GM12872 (cell line): ENCODE results near the gene ASXL3.

Experiments
- CTCF ChIP-seq: IDR thresholded peaks from 3 replicates; pipeline ENCODE4 v1.5.1; 2011; ENCODE audit warnings: low read depth, mild to moderate bottlenecking, low read length, moderate library complexity; ENCODE audit not compliant: insufficient read depth

The ASXL3 gene

DNA sequence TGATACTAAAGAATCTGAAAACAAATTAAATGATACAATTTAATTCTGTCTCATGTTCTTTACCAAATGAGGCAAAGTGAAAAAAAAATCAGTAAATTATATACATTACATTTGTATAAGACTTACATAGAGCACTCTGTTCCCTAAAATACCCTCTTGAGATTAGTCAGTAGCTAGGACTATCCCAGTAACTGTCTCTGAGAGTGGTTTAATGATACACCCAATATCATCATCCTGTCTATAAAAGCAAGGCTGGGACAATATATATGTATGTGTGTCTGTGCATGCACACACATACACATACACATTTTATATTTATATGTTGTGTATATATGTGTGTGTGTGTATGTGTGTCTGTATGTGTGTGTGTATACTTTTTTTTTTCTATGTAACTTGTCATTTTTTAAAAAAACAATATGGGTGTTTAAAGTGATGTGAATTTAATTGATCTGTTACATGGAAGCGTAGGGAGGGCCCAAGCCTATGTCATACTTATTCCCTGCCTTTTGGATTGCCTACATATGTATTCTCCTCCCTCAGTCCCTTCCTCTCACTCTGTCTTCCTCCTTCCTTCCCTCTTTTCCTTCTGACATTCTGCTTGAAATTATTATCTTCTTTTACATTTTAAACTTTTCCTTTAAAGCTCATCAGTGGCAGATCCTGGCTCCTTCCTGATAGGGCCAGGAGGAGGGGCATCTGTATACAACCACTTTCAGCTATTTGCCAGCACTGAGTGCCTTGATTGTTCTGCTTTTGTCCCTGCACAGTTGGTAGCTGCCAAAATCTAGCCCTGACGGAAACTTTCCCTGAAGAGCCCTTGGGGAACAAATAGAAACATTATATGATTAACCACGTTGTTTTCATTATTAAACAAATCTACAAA is 6.8 kb downstream of the ASXL3 start:
- TF ChIP-seq CTCF, result no peak

DNA sequence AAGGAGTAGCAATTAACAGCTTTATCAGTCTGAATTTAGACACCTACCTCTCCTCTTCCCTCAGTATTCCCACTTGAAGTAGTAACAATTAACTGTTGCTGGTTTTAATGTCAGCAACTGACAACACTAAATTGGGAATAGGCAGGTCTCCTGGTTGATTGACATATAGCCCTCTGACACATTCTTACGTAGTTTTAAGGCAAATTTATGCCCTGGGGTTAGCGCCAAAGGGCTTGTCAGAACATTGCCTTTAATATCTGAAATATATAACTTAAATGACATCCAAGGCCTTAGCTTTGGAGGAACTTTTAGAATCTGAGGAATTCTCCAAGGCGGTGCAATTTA is 7.4 kb downstream of the ASXL3 start:
- no peak for TF ChIP-seq CTCF

DNA sequence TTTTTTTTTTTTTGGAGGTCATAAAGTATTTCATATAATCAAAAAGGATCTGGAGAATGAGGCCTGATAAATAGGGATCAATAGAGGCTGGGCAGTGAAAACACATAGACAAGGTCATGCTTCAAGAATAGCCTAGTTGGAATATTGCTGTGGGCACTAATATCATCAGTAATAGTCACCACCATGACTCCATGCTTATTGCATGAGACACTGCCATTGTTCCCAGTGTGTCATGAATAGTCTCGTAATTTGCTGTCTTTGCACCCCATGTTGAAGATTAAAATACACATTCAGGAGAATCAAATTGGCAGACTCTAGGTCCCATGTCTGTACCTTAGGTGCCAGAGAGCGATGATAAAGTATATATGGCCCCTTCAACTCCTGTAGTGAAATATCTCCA is 10.3 kb downstream of the ASXL3 start:
- TF ChIP-seq CTCF, result no peak

DNA sequence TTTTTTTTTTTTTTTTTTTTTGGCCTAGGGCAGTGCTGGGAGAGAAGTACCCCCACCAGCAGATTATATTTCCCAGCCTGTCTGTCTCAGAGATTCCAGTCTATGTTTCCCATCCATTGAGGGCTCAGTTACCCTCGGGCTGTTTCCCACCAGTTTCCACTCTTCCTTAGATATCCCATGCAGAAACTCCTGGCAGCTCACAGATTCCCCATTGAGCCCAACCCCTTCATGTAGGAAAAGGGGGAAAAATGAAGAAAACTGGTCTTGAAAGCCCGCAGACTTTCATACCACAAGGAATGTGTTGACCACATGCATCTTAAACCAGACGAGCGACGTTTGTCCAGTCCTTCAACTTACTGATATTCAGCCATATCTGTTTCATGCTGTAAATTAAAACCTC is 15.2 kb downstream of the ASXL3 start:
- no peak for TF ChIP-seq CTCF

- TF ChIP-seq CTCF, result no peak
Observed at GRCh38 chr18:33594799-33595198, 16.8 kb downstream of the ASXL3 start.

- TF ChIP-seq CTCF, result no peak
Observed at GRCh38 chr18:33596178-33596854, 18.3 kb downstream of the ASXL3 start.

- TF ChIP-seq CTCF, result no peak
Observed at GRCh38 chr18:33600846-33601245, 22.8 kb downstream of the ASXL3 start.
